HepG2 (cell line): ENCODE measurements around the gene TTPAL. TPM values are rescaled to one million over a fixed set of nuclear protein-coding genes. Genes with fewer than 3 reads are reported as not detected.

Experiments
- AFF4 ChIP-seq: sonication (generic); formaldehyde crosslinking; IDR thresholded peaks from 2 replicates; pipeline ENCODE4 v1.4.0; 2020; ENCODE audit warnings: missing genetic modification reagents
- DNMT1 ChIP-seq: sonication (generic); formaldehyde crosslinking; IDR thresholded peaks from 2 replicates; pipeline ENCODE4 v1.5.1; 2020; ENCODE audit warnings: mild to moderate bottlenecking, missing genetic modification reagents
- ELK4 ChIP-seq: sonication (generic); formaldehyde crosslinking; IDR thresholded peaks from 2 replicates; pipeline ENCODE4 v1.9.0; 2021; ENCODE audit warnings: missing genetic modification reagents, borderline replicate concordance
- ETS1 ChIP-seq: sonication (generic); formaldehyde crosslinking; IDR thresholded peaks from 2 replicates; pipeline ENCODE4 v1.4.0; 2020; ENCODE audit warnings: missing genetic modification reagents
- FOSL2 ChIP-seq: sonication (generic); formaldehyde crosslinking; IDR thresholded peaks from 2 replicates; pipeline ENCODE4 v1.4.0; 2020; ENCODE audit warnings: missing genetic modification reagents
- IKZF4 ChIP-seq: sonication (generic); formaldehyde crosslinking; IDR thresholded peaks from 2 replicates; pipeline ENCODE4 v1.5.1; 2020; ENCODE audit warnings: borderline replicate concordance, mild to moderate bottlenecking, low read depth, missing genetic modification reagents; ENCODE audit errors: not compliant biosample characterization
- KLF13 ChIP-seq: sonication (generic); formaldehyde crosslinking; IDR thresholded peaks from 2 replicates; pipeline ENCODE4 v1.4.0; 2020; ENCODE audit warnings: mild to moderate bottlenecking, missing genetic modification reagents
- MEIS2 ChIP-seq: sonication (generic); formaldehyde crosslinking; IDR thresholded peaks from 2 replicates; pipeline ENCODE4 v1.9.0; 2021; ENCODE audit warnings: mild to moderate bottlenecking, missing genetic modification reagents
- NFE2L1 ChIP-seq: sonication (generic); formaldehyde crosslinking; IDR thresholded peaks from 2 replicates; pipeline ENCODE4 v1.4.0; 2020; ENCODE audit warnings: missing genetic modification reagents, mild to moderate bottlenecking, borderline replicate concordance
- REST ChIP-seq, 2 experiments: IDR thresholded peaks; 2 replicates each; pipeline ENCODE4 v1.6.1; 2011 to 2012; ENCODE audit warnings: low read length in 2 of 2, borderline replicate concordance in 1 of 2, low read depth in 1 of 2, mild to moderate bottlenecking in 1 of 2, moderate library complexity in 1 of 2
- STAT5B ChIP-seq: sonication (generic); formaldehyde crosslinking; IDR thresholded peaks from 2 replicates; pipeline ENCODE4 v1.4.0; 2020; ENCODE audit warnings: missing genetic modification reagents
- TFAP4 ChIP-seq: sonication (generic); IDR thresholded peaks from 2 replicates; pipeline ENCODE4 v1.6.1; 2016; ENCODE audit warnings: low read depth, borderline replicate concordance
- YEATS4 ChIP-seq: sonication (generic); formaldehyde crosslinking; IDR thresholded peaks from 2 replicates; pipeline ENCODE4 v1.4.0; 2020; ENCODE audit warnings: missing genetic modification reagents, borderline replicate concordance
- ZFP1 ChIP-seq: IDR thresholded peaks from 2 replicates; pipeline ENCODE4 v1.6.1; 2016
- ZKSCAN8 ChIP-seq: IDR thresholded peaks from 2 replicates; pipeline ENCODE4 v1.6.1; 2016; ENCODE audit warnings: borderline replicate concordance, missing genetic modification reagents, missing compliant biosample characterization
- ZNF24 ChIP-seq: fragments of 450-650 bp; IDR thresholded peaks from 2 replicates; pipeline ENCODE4 v1.6.1; 2017; ENCODE audit warnings: antibody characterized with exemption, mild to moderate bottlenecking
- ZNF335 ChIP-seq: sonication (generic); formaldehyde crosslinking; IDR thresholded peaks from 2 replicates; pipeline ENCODE4 v1.4.0; 2020; ENCODE audit warnings: missing genetic modification reagents
- ZNF432 ChIP-seq: sonication (generic); formaldehyde crosslinking; IDR thresholded peaks from 2 replicates; pipeline ENCODE4 v1.5.0; 2020; ENCODE audit warnings: missing genetic modification reagents, mild to moderate bottlenecking, borderline replicate concordance
- ZNF441 ChIP-seq: sonication (generic); formaldehyde crosslinking; IDR thresholded peaks from 2 replicates; pipeline ENCODE4 v1.7.0; 2021; ENCODE audit warnings: missing genetic modification reagents, borderline replicate concordance
- polyA plus RNA-seq, 8 experiments: library from polyadenylated mRNA; depleted of rRNA in 3 of 8; stranded (reverse) in 7 of 8; unstranded in 1 of 8; fragments of >200 nt; fragmentation: Illumina TruSeq in 4 of 8; extraction: Trizol in 4 of 8; gene quantifications; 2 replicates each; pipeline versions ENCODE4 v1.2.1 to v1.2.3, GENCODE V29; 2011 to 2016; ENCODE audit warnings: low read depth in 4 of 8, missing spikeins in 1 of 8, mixed read lengths in 1 of 8; ENCODE audit not compliant: insufficient read depth in 1 of 8
- total RNA-seq, 5 experiments: library from RNA; depleted of rRNA; stranded (reverse); fragments of >200 nt; fragmentation: Illumina TruSeq; extraction: Trizol; gene quantifications; 2 replicates each; pipeline ENCODE4 v1.2.3, GENCODE V29; 2016; ENCODE audit warnings: low read depth in 1 of 5

The TTPAL gene
- total and polyA plus RNA-seq, 2 of the 13 experiments (the other 11 are each of a cell fraction or from before 2014, with no cell fraction given) = 4.3 to 18.8 TPM

GRCh38 chr20:44447827-44448419 lies 27.8 kb upstream of the TTPAL start (continued):
- no peak for TF ChIP-seq AFF4 (CRISPR knock-in tag)
- no peak for TF ChIP-seq ZFP1 (CRISPR knock-in tag)
- TF ChIP-seq NFE2L1 (CRISPR knock-in tag) = no peak
- no peak for TF ChIP-seq IKZF4 (CRISPR knock-in tag)
- no peak for TF ChIP-seq ZNF441 (CRISPR knock-in tag)
- no peak for TF ChIP-seq STAT5B (CRISPR knock-in tag)
- TF ChIP-seq TFAP4 = peak; percentile 18; the same call in 1 of the 2 replicates
- TF ChIP-seq REST (IDR thresholded peaks at IDR 0.05; ENCODE audit: borderline replicate concordance in 1 of 2, low read depth in 1 of 2, low read length in 2 of 2) = no peak
- TF ChIP-seq FOSL2 (CRISPR knock-in tag) = 0 out of 2 replicates have a peak, but pooled peaks have one; percentile 20
- no peak for TF ChIP-seq KLF13 (CRISPR knock-in tag)
- TF ChIP-seq DNMT1 (CRISPR knock-in tag) = no peak
- TF ChIP-seq ZNF24 = no peak
- 0 out of 2 replicates have a peak, but pooled peaks have one; percentile 41 for TF ChIP-seq ZNF335 (CRISPR knock-in tag)
- no peak for TF ChIP-seq ZNF432
- no peak for TF ChIP-seq ZKSCAN8
- no peak for TF ChIP-seq YEATS4 (CRISPR knock-in tag)
- TF ChIP-seq ETS1 (CRISPR knock-in tag) = no peak
- TF ChIP-seq ELK4 (CRISPR knock-in tag) = no peak
- TF ChIP-seq MEIS2 = 0 out of 2 replicates have a peak, but pooled peaks have one; percentile 52
